ENCODE data around the gene NOC2L.

DNA sequence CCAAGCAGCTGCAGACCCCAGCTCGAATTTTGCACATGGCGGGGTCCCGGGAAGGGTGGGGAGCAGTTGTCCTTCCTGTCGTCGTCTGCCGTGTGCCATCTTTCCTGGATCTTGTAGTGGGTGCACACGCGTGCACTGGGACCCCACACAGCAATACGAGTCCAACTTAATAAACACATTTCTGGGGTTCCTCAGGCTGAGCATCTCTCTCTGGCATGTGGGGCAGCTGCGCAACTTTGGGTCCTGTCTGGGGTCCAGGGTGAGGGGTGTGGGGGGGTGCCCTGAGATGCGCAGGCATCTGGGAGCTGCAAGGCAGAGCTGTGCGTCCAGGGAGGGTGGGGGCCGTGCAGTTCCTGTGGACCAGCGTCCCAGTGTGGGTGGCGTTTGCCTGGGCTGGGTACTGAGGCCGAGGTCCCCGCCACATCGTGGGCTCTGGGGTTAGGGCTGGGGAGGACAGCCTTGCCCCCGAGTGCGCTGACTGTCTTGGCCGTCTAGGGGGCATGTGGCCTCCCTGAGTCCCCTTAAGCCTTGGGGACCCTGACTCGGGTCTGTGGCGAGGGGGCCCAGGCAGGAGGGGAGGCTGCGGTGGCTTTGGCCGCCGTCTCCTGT is 6.6 kb upstream of the NOC2L start:
- TF ChIP-seq CTCF (conservative IDR thresholded peaks at IDR 0.05 in 1 of 2, IDR thresholded peaks at IDR 0.05 in 1 of 2; ENCODE audit: low read depth in 1 of 2, low read length in 2 of 2) (no peak), EZH2 (IDR thresholded peaks at IDR 0.05; ENCODE audit: low read length, missing control alignments) (no peak)
